Measurements from ENCODE around the gene TEX14. TPM values are rescaled to one million over a fixed set of nuclear protein-coding genes. Genes with fewer than 3 reads are reported as not detected.
A peak's percentile ranks its signal among the peaks of the same experiment; 100 is the strongest.

TEX14 gene
- total and polyA plus RNA-seq, 5 donors from 2014 or later: 0.05 to 1.8 (median 0.37) TPM; not detected in 2

DNA sequence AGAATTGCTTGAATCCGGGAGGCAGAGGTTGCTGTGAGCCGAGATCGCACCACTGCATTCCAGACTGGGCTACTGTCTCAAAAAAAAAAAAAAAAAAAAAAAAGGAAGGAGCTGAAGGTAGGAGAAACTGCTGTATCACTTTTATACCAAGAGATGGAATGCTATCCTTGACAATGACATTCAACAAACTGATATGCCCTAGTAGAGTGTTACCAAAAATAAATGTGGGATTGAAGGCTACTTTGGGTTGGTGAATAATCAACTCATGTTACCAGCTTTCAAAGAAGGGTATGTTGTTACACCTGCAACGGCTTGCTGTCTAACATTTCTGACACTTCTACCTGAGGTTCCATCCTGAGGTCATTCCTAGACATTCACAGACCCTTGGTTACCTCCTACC, 84.9 kb downstream of the TEX14 start:
- Histone ChIP-seq H3K4me3 (ENCODE audit: low read depth, low read length) (no peak overlapping the region), H3K27ac (ENCODE audit: insufficient read depth, low read length, poor library complexity, severe bottlenecking) (no peak overlapping the region), H3K9me3 (ENCODE audit: control insufficient read depth in 2 of 2, low read length in 2 of 2) (no peaks in the 10 kb centered on the region), H3K4me1 (ENCODE audit: control insufficient read depth, insufficient read depth, low read length, poor library complexity, severe bottlenecking) (no peaks in the 10 kb centered on the region), H3K27me3 (ENCODE audit: control insufficient read depth, insufficient read depth, low read length) (no peaks in the 10 kb centered on the region), H3K36me3 (ENCODE audit: control insufficient read depth, insufficient read depth, low read length) (no peaks in the 10 kb centered on the region)
- no peaks in the 10 kb centered on the region for H3K27me3 Mint-ChIP-seq
- no peak overlapping the region for H3K27ac Mint-ChIP-seq
- ATAC-seq (ENCODE audit: low read depth in 2 of 2): no peak
- peaks cover 0 to 2% (median 0%) of the 10 kb centered on the region in 7 donors for H3K9me3 Mint-ChIP-seq
- DNase-seq: no peak
- H3K36me3 Mint-ChIP-seq: peaks cover 3% of the 10 kb centered on the region
- no peak overlapping the region for H3K4me3 Mint-ChIP-seq
- peaks cover 0 to 6% (median 3%) of the 10 kb centered on the region in 4 donors for H3K4me1 Mint-ChIP-seq

- Mint-ChIP-seq H3K4me1 (peaks cover 0 to 6% (median 3%) of the 10 kb centered on the region in 4 donors), H3K36me3 (peaks cover 3% of the 10 kb centered on the region), H3K4me3 (no peak overlapping the region), H3K27ac (no peak overlapping the region), H3K27me3 (no peaks in the 10 kb centered on the region), H3K9me3 (peaks cover 0 to 2% (median 0%) of the 10 kb centered on the region in 7 donors)
- Histone ChIP-seq H3K4me1 (ENCODE audit: control insufficient read depth, insufficient read depth, low read length, poor library complexity, severe bottlenecking) (no peaks in the 10 kb centered on the region), H3K4me3 (ENCODE audit: low read depth, low read length) (no peak overlapping the region), H3K9me3 (ENCODE audit: control insufficient read depth in 2 of 2, low read length in 2 of 2) (no peaks in the 10 kb centered on the region), H3K36me3 (ENCODE audit: control insufficient read depth, insufficient read depth, low read length) (no peaks in the 10 kb centered on the region), H3K27me3 (ENCODE audit: control insufficient read depth, insufficient read depth, low read length) (no peaks in the 10 kb centered on the region), H3K27ac (ENCODE audit: insufficient read depth, low read length, poor library complexity, severe bottlenecking) (no peak overlapping the region)
- ATAC-seq (ENCODE audit: low read depth in 2 of 2): no peak
- no peak for DNase-seq
These were observed 85.9 kb downstream of the TEX14 start for GRCh38 chr17:58605986-58606385.

- no peaks in the 10 kb centered on the region for H3K9me3 ChIP-seq (ENCODE audit: control insufficient read depth in 2 of 2, low read length in 2 of 2)
- ATAC-seq (ENCODE audit: low read depth in 2 of 2): peak in 1 of 2 donors; percentile 20
- no peaks in the 10 kb centered on the region for H3K4me1 ChIP-seq (ENCODE audit: control insufficient read depth, insufficient read depth, low read length, poor library complexity, severe bottlenecking)
- H3K36me3 ChIP-seq (ENCODE audit: control insufficient read depth, insufficient read depth, low read length): no peaks in the 10 kb centered on the region
- peak in 1 of 3 donors; percentile 31 for DNase-seq
- H3K27me3 Mint-ChIP-seq: no peaks in the 10 kb centered on the region
- H3K4me1 Mint-ChIP-seq: peaks cover 0 to 6% (median 3%) of the 10 kb centered on the region in 4 donors
- no peak overlapping the region for H3K4me3 ChIP-seq (ENCODE audit: low read depth, low read length)
- no peak overlapping the region for H3K27ac ChIP-seq (ENCODE audit: insufficient read depth, low read length, poor library complexity, severe bottlenecking)
- H3K27me3 ChIP-seq (ENCODE audit: control insufficient read depth, insufficient read depth, low read length): no peaks in the 10 kb centered on the region
- peaks cover 3% of the 10 kb centered on the region for H3K36me3 Mint-ChIP-seq
- H3K9me3 Mint-ChIP-seq: peaks cover 0 to 2% (median 0%) of the 10 kb centered on the region in 7 donors
- H3K27ac Mint-ChIP-seq: peak overlapping the region in 2 of 3 donors; percentile 1 to 83
- no peak overlapping the region for H3K4me3 Mint-ChIP-seq
These were observed 86.4 kb downstream of the TEX14 start for GRCh38 chr17:58605470-58605869.

- H3K9me3 ChIP-seq (ENCODE audit: control insufficient read depth in 2 of 2, low read length in 2 of 2): no peaks in the 10 kb centered on the region
- H3K36me3 ChIP-seq (ENCODE audit: control insufficient read depth, insufficient read depth, low read length): no peaks in the 10 kb centered on the region
- Mint-ChIP-seq H3K4me3 (no peak overlapping the region), H3K9me3 (peaks cover 0 to 2% (median 0%) of the 10 kb centered on the region in 7 donors), H3K27ac (no peak overlapping the region), H3K36me3 (peaks cover 6% of the 10 kb centered on the region), H3K27me3 (peaks cover 4% of the 10 kb centered on the region), H3K4me1 (peaks cover 0 to 6% (median 0%) of the 10 kb centered on the region in 4 donors)
- no peaks in the 10 kb centered on the region for H3K4me1 ChIP-seq (ENCODE audit: control insufficient read depth, insufficient read depth, low read length, poor library complexity, severe bottlenecking)
- H3K27ac ChIP-seq (ENCODE audit: insufficient read depth, low read length, poor library complexity, severe bottlenecking): no peak overlapping the region
- H3K4me3 ChIP-seq (ENCODE audit: low read depth, low read length): no peak overlapping the region
- no peaks in the 10 kb centered on the region for H3K27me3 ChIP-seq (ENCODE audit: control insufficient read depth, insufficient read depth, low read length)
- ATAC-seq (ENCODE audit: low read depth in 2 of 2): no peak
- no peak for DNase-seq
These were observed 89.9 kb downstream of the TEX14 start for GRCh38 chr17:58601976-58602375.

DNA sequence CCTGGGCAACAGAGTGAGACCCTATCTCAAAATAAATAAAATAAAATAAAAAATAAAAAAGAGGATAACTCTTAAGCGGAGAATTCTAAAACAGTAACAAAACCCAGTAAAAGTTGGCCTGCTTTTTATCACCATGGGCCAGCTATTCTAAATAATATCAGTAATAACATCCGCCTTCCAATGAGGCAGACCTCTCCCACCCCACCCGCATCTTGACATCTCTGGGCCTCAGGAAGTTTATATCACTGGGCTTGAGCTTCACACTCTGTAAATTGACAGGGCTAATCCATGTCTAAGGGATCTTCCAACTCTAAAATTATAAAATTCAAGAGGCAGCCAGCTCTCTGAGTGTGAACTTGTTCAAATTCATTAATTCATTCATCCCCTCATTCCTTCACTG, 94.5 kb downstream of the TEX14 start:
- Histone ChIP-seq H3K27me3 (ENCODE audit: control insufficient read depth, insufficient read depth, low read length) (no peaks in the 10 kb centered on the region), H3K36me3 (ENCODE audit: control insufficient read depth, insufficient read depth, low read length) (no peaks in the 10 kb centered on the region), H3K4me3 (ENCODE audit: low read depth, low read length) (no peak overlapping the region), H3K4me1 (ENCODE audit: control insufficient read depth, insufficient read depth, low read length, poor library complexity, severe bottlenecking) (no peaks in the 10 kb centered on the region), H3K27ac (ENCODE audit: insufficient read depth, low read length, poor library complexity, severe bottlenecking) (no peak overlapping the region), H3K9me3 (ENCODE audit: control insufficient read depth in 2 of 2, low read length in 2 of 2) (no peaks in the 10 kb centered on the region)
- peaks cover 6% of the 10 kb centered on the region for H3K36me3 Mint-ChIP-seq
- no peak for DNase-seq
- no peak overlapping the region for H3K27ac Mint-ChIP-seq
- peaks cover 4% of the 10 kb centered on the region for H3K27me3 Mint-ChIP-seq
- ATAC-seq (ENCODE audit: low read depth in 2 of 2): no peak
- H3K4me3 Mint-ChIP-seq: no peak overlapping the region
- H3K9me3 Mint-ChIP-seq: no peaks in the 10 kb centered on the region
- H3K4me1 Mint-ChIP-seq: no peaks in the 10 kb centered on the region

GRCh38 chr17:58595194-58595792, 96.6 kb downstream of the TEX14 start:
- no peaks in the 10 kb centered on the region for H3K27me3 ChIP-seq (ENCODE audit: control insufficient read depth, insufficient read depth, low read length)
- DNase-seq: no peak
- no peaks in the 10 kb centered on the region for H3K9me3 ChIP-seq (ENCODE audit: control insufficient read depth in 2 of 2, low read length in 2 of 2)
- ATAC-seq (ENCODE audit: low read depth in 2 of 2): no peak
- no peaks in the 10 kb centered on the region for H3K36me3 ChIP-seq (ENCODE audit: control insufficient read depth, insufficient read depth, low read length)
- Mint-ChIP-seq H3K4me3 (no peak overlapping the region), H3K9me3 (no peaks in the 10 kb centered on the region), H3K27me3 (peaks cover 4% of the 10 kb centered on the region), H3K4me1 (no peaks in the 10 kb centered on the region), H3K36me3 (peaks cover 6% of the 10 kb centered on the region), H3K27ac (no peak overlapping the region)
- no peaks in the 10 kb centered on the region for H3K4me1 ChIP-seq (ENCODE audit: control insufficient read depth, insufficient read depth, low read length, poor library complexity, severe bottlenecking)
- no peak overlapping the region for H3K27ac ChIP-seq (ENCODE audit: insufficient read depth, low read length, poor library complexity, severe bottlenecking)
- no peak overlapping the region for H3K4me3 ChIP-seq (ENCODE audit: low read depth, low read length)

DNA sequence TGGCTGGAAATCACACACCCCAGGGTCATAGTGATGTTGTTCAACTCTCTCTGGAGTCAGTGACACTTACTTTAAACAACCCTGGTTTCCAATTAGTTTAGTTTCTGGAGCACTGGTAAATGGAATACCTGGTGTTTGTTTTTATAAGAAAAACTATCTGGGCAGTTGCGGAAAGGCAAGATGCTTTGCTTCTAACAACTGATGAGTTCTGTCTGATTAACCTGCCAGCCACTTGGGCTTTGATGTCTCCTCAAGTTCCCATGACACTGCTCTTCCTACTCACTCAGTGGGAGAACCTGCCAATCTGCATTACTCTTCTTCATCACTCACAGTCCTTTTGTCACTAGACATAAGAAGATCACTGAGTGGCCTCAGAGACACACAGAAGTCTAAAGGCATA, 98.7 kb downstream of the TEX14 start:
- H3K9me3 ChIP-seq (ENCODE audit: control insufficient read depth in 2 of 2, low read length in 2 of 2): no peaks in the 10 kb centered on the region
- H3K4me1 ChIP-seq (ENCODE audit: control insufficient read depth, insufficient read depth, low read length, poor library complexity, severe bottlenecking): no peaks in the 10 kb centered on the region
- no peak overlapping the region for H3K27ac ChIP-seq (ENCODE audit: insufficient read depth, low read length, poor library complexity, severe bottlenecking)
- Mint-ChIP-seq H3K4me3 (no peak overlapping the region), H3K36me3 (no peaks in the 10 kb centered on the region), H3K27me3 (no peaks in the 10 kb centered on the region), H3K27ac (no peak overlapping the region), H3K9me3 (no peaks in the 10 kb centered on the region), H3K4me1 (no peaks in the 10 kb centered on the region)
- no peak for DNase-seq
- H3K4me3 ChIP-seq (ENCODE audit: low read depth, low read length): no peak overlapping the region
- no peaks in the 10 kb centered on the region for H3K36me3 ChIP-seq (ENCODE audit: control insufficient read depth, insufficient read depth, low read length)
- ATAC-seq (ENCODE audit: low read depth in 2 of 2): no peak
- no peaks in the 10 kb centered on the region for H3K27me3 ChIP-seq (ENCODE audit: control insufficient read depth, insufficient read depth, low read length)

GRCh38 chr17:58591455-58591854, 100.4 kb downstream of the TEX14 start:
- no peak overlapping the region for H3K4me3 ChIP-seq (ENCODE audit: low read depth, low read length)
- H3K36me3 Mint-ChIP-seq: no peaks in the 10 kb centered on the region
- DNase-seq (no peak), ATAC-seq (ENCODE audit: low read depth in 2 of 2) (no peak)
- no peaks in the 10 kb centered on the region for H3K9me3 ChIP-seq (ENCODE audit: control insufficient read depth in 2 of 2, low read length in 2 of 2)
- H3K27ac ChIP-seq (ENCODE audit: insufficient read depth, low read length, poor library complexity, severe bottlenecking): no peak overlapping the region
- H3K9me3 Mint-ChIP-seq: no peaks in the 10 kb centered on the region
- no peaks in the 10 kb centered on the region for H3K27me3 ChIP-seq (ENCODE audit: control insufficient read depth, insufficient read depth, low read length)
- H3K27ac Mint-ChIP-seq: no peak overlapping the region
- H3K4me3 Mint-ChIP-seq: no peak overlapping the region
- H3K4me1 Mint-ChIP-seq: peaks cover 0 to 4% (median 0%) of the 10 kb centered on the region in 4 donors
- peaks cover 4% of the 10 kb centered on the region for H3K4me1 ChIP-seq (ENCODE audit: control insufficient read depth, insufficient read depth, low read length, poor library complexity, severe bottlenecking)
- no peaks in the 10 kb centered on the region for H3K27me3 Mint-ChIP-seq
- no peaks in the 10 kb centered on the region for H3K36me3 ChIP-seq (ENCODE audit: control insufficient read depth, insufficient read depth, low read length)
